ENCODE data around the gene HOOK2. TPM values are rescaled to one million over a fixed set of nuclear protein-coding genes. Genes with fewer than 3 reads are reported as not detected.

The HOOK2 gene
- polyA plus RNA-seq, 3 donors = 41.1 to 210 (median 57.2) TPM

Other genes starting within 250 kb of the HOOK2 start
- gene ZNF564, start 224.1 kb downstream of the HOOK2 start, polyA plus RNA-seq = 1 to 10 TPM; 1.7 to 4.3 (median 3.2) TPM
- under 1 TPM; 0.45 to 0.55 (median 0.51) TPM for gene ZNF490, start 164.7 kb downstream of the HOOK2 start, polyA plus RNA-seq
- 1 to 10 TPM; 4.0 to 7.6 (median 4.4) TPM for gene ZNF791, start 164.6 kb downstream of the HOOK2 start, polyA plus RNA-seq
- gene MAN2B1, start 108.8 kb downstream of the HOOK2 start, polyA plus RNA-seq = 10 to 100 TPM; 26.7 to 68.3 (median 44.5) TPM
- 10 to 100 TPM; 11.0 to 16.3 (median 11.8) TPM for gene WDR83, start 108.7 kb downstream of the HOOK2 start, polyA plus RNA-seq
- 10 to 100 TPM; 55.8 to 69.6 (median 68.3) TPM for gene DHPS, start 93.7 kb downstream of the HOOK2 start, polyA plus RNA-seq
- gene GNG14, start 87.6 kb downstream of the HOOK2 start, polyA plus RNA-seq = not detected
- gene FBXW9, start 78.9 kb downstream of the HOOK2 start, polyA plus RNA-seq = 1 to 10 TPM; 3.9 to 7.4 (median 6.6) TPM
- gene TNPO2, start 51.6 kb downstream of the HOOK2 start, polyA plus RNA-seq = 10 to 100 TPM; 14.3 to 36.9 (median 21.9) TPM
- 100 to 1,000 TPM; 143 to 267 (median 219) TPM for gene TRIR, start 40.9 kb downstream of the HOOK2 start, polyA plus RNA-seq
- gene GET3, start 38.1 kb downstream of the HOOK2 start, polyA plus RNA-seq = 10 to 100 TPM; 50.9 to 94.1 (median 93.1) TPM
- gene BEST2, start 23.8 kb downstream of the HOOK2 start, polyA plus RNA-seq = under 1 TPM in 1 of 3 donors, not detected in 2; 0.07 TPM
- gene JUNB, start 15.9 kb upstream of the HOOK2 start, polyA plus RNA-seq = 1,000 to 10,000 TPM in 2 of 3 donors, 100 to 1,000 TPM in 1; 120 to 1,553 (median 1,136) TPM
- 100 to 1,000 TPM; 159 to 386 (median 207) TPM for gene PRDX2, start 26.2 kb upstream of the HOOK2 start, polyA plus RNA-seq
- gene THSD8, start 26.5 kb upstream of the HOOK2 start, polyA plus RNA-seq = 1 to 10 TPM in 1 of 3 donors, under 1 TPM in 2; 0.38 to 1.8 (median 0.52) TPM
- gene RNASEH2A, start 31.0 kb upstream of the HOOK2 start, polyA plus RNA-seq = 1 to 10 TPM; 3.3 to 6.4 (median 5.6) TPM
- gene RTBDN, start 59.0 kb upstream of the HOOK2 start, polyA plus RNA-seq = under 1 TPM in 2 of 3 donors, not detected in 1; 0.10 to 0.46 TPM
- gene MAST1, start 63.0 kb upstream of the HOOK2 start, polyA plus RNA-seq = 1 to 10 TPM in 1 of 3 donors, under 1 TPM in 1, not detected in 1; 0.18 to 2.3 TPM
- gene DNASE2, start 105.9 kb upstream of the HOOK2 start, polyA plus RNA-seq = 10 to 100 TPM; 15.6 to 29.0 (median 28.1) TPM
- under 1 TPM in 2 of 3 donors, not detected in 1; 0.04 to 0.07 TPM for gene KLF1, start 111.6 kb upstream of the HOOK2 start, polyA plus RNA-seq
- gene GCDH, start 115.6 kb upstream of the HOOK2 start, polyA plus RNA-seq = 10 to 100 TPM; 27.2 to 73.8 (median 27.3) TPM
- 1 to 10 TPM in 1 of 3 donors, under 1 TPM in 1, not detected in 1; 0.05 to 1.2 TPM for gene SYCE2, start 143.7 kb upstream of the HOOK2 start, polyA plus RNA-seq
- gene FARSA, start 158.2 kb upstream of the HOOK2 start, polyA plus RNA-seq = 10 to 100 TPM; 34.0 to 47.6 (median 35.0) TPM
- gene CALR, start 163.1 kb upstream of the HOOK2 start, polyA plus RNA-seq = 100 to 1,000 TPM; 215 to 433 (median 312) TPM
- 100 to 1,000 TPM in 2 of 3 donors, 10 to 100 TPM in 1; 58.1 to 159 (median 133) TPM for gene RAD23A, start 170.3 kb upstream of the HOOK2 start, polyA plus RNA-seq
- 10 to 100 TPM; 34.2 to 51.5 (median 38.2) TPM for gene GADD45GIP1, start 181.7 kb upstream of the HOOK2 start, polyA plus RNA-seq
- gene DAND5, start 194.0 kb upstream of the HOOK2 start, polyA plus RNA-seq = under 1 TPM; 0.04 to 0.11 (median 0.05) TPM
- 10 to 100 TPM; 12.3 to 88.6 (median 77.6) TPM for gene NFIX, start 219.9 kb upstream of the HOOK2 start, polyA plus RNA-seq

Data from adipose tissue (tissue), 3 donors.